Lower leg skin (tissue), 3 donors: ENCODE data around the gene NFIL3.

Experiments
- CTCF ChIP-seq, 3 donors: fragments of 450-650 bp; IDR thresholded peaks; one replicate each; pipeline ENCODE4 v1.5.1; 2016; ENCODE audit warnings: antibody characterized with exemption in 3 of 3, mild to moderate bottlenecking in 3 of 3, moderate library complexity in 2 of 3
- POLR2A ChIP-seq, 2 donors: fragments of 450-650 bp; IDR thresholded peaks; one replicate each; pipeline ENCODE4 v1.6.1; 2016 to 2017; ENCODE audit warnings: antibody characterized with exemption in 2 of 2, mild to moderate bottlenecking in 1 of 2, moderate library complexity in 1 of 2

- TF ChIP-seq POLR2A (IDR thresholded peaks at IDR 0.05) (no peak), CTCF (IDR thresholded peaks at IDR 0.05) (no peak)
Measured at GRCh38 chr9:91374939-91375338, 48.7 kb downstream of the NFIL3 start.
